Activated T-helper 9 cell treated with anti-CD3 and anti-CD28 coated beads, Interleukin-2, amount 50 U/mL, for 16 hours (primary cell): ENCODE data around the gene AVPI1.
A peak's percentile ranks its signal among the peaks of the same experiment; 100 is the strongest.
"Not testable (repeated sequence)": the region's sequence is repeated elsewhere in the genome, so short reads cannot be mapped to it uniquely, and the experiment has no call there.

Source experiments
- DNase-seq: peaks from one replicate; pipeline ENCODE4 v3.0.0-alpha.2; 2020; ENCODE audit warnings: low read depth

Gene AVPI1

GRCh38 chr10:97640174-97640867 lies 46.7 kb downstream of the AVPI1 start, which contains the start of gene PI4K2A:
TSS of gene PI4K2A (plus strand) at chr10:97640671. CDS start at chr10:97640743, 72 bp downstream.
- peak; percentile 99 for DNase-seq

- DNase-seq, result not testable (repeated sequence)
These were observed 48.0 kb downstream of the AVPI1 start for GRCh38 chr10:97639090-97639489.

DNA sequence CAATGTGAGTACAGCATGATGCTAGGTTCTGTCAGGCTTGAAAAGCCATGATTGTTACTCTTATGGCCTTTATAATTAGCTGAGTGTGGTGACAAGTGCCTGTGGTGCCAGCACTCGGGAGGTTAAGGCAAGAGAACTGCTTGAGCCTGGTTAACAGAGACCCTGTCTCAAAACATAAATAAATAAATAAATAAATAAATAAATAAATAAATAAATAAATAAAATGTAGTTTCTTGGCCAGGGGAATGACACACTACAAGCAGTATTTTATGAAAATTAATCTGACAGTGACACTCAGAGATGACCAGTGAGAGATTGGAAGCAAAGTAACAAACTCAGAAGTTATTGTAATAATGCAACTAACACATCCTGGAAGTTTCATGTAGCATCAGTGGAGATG lies 51.5 kb downstream of the AVPI1 start:
- no peak for DNase-seq

GRCh38 chr10:97633921-97634320 lies 53.1 kb downstream of the AVPI1 start:
- DNase-seq, result no peak

- DNase-seq, result peak; percentile 84
These were observed 53.8 kb downstream of the AVPI1 start, which contains the start of gene MORN4 for GRCh38 chr10:97632949-97633884. TSS of gene MORN4 (minus strand) at chr10:97633500. CDS start at chr10:97619653, 13,847 bp downstream.

- no peak for DNase-seq
These were observed 55.9 kb downstream of the AVPI1 start for GRCh38 chr10:97631098-97631497.

DNA sequence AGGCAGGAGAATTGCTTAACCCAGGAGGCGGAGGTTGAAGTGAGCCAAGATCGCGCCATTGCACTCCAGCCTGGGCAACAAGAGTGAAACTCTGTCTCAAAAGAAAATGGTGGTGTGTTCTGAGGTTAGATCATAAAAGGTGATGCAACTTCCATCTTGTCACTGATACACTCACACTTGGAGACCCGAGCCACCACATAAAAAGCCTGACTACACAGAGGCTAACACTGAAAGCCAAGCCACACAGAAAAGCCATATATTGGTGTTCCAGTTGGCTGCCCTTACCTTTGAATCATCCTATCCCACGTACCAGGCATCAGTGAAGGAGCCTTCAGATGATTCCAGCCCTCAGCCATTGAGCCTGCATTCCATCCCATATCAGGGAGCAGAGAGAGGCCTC lies 57.8 kb downstream of the AVPI1 start:
- DNase-seq, result no peak

DNA sequence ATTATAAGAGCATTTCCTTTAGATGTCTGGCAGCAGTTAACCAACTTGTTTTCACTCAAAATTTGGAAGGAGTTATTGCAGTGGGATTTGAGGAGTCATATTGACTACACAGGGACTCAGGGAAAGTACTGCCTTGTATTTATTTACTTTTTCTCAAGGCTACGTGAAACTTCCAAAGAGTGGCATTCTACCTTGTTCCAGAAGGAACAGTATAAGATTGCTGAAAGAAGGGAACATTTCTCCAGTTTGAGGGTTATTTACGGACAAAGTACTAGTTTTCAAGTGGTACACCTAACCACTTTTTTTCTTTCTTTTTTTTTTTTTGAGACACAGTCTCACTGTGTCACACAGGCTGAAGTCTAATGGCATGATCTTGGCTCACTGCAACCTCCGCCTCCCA lies 58.8 kb downstream of the AVPI1 start:
- DNase-seq, result no peak

DNA sequence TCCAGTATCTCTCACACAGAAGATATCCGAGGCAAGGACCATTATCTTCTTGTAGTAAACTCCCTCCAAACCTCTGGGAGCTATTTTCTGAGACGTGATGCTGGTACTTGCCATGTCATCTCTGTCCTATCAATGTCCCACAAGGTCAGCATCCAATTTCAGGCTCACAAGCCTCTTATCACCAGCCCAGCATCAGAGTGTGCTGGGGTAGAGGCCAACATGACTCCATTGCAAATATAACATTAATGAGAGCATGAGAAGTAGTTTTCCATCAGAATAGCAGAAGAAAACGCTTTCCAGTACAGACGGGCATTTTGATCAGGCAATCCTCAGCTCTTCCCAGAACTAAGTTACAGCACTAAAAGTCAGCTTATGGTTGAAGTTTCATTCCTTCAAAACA lies 59.3 kb downstream of the AVPI1 start:
- DNase-seq, result no peak
